ENCODE data around the gene ARHGAP26.

The ARHGAP26 gene

GRCh38 chr5:142931896-142932686, 161.9 kb downstream of the ARHGAP26 start:
- H3K4me3 Mint-ChIP-seq, result no peak overlapping the region
- no peak for ATAC-seq (ENCODE audit: low read depth)

DNA sequence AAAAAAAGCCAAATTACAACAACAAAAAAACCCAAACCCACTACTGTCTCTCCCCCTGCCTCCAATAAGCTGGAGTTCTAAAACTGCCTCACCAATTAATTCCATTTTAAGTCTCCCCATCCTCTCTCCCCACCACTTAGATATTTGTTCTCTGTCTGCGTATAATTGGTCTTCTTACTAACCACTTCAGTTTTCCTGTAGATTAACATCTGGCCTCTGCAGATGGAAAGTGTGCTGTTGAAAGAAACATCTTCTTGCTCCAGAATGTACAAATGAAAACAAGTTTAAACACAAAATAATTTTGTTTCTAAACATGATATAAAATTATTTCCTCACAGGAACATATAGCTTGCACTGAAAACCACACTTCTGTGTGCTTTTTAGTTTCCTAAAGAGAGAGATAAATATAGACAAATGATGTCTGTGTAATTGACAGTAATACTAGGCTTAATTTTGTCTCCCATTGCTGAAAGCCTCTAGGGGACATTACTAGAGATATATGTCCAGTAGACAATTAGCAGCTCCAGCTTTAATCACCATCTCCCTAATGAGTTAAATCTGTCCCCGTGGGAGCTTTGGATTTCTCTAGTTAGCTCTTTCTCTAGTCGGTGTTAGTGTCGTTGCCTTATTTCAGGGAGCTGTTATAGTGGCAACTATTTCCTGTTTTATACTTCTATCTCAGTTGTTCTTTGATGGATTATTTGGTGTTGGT, 164.0 kb downstream of the ARHGAP26 start:
- no peak overlapping the region for H3K4me3 Mint-ChIP-seq
- ATAC-seq (ENCODE audit: low read depth), result no peak
- DNase-seq (ENCODE audit: low spot score in 2 of 2), result no peak
- H3K9me3 Mint-ChIP-seq, result no peaks in the 10 kb centered on the region
- no peaks in the 10 kb centered on the region for H3K27me3 Mint-ChIP-seq
- H3K27ac Mint-ChIP-seq, result no peak overlapping the region
- peaks cover 7% of the 10 kb centered on the region for H3K4me1 Mint-ChIP-seq
- peaks cover 16% of the 10 kb centered on the region for H3K36me3 Mint-ChIP-seq

More at GRCh38 chr5:142931896-142932686, 161.9 kb downstream of the ARHGAP26 start:
- H3K9me3 Mint-ChIP-seq, result no peaks in the 10 kb centered on the region
- no peaks in the 10 kb centered on the region for H3K27me3 Mint-ChIP-seq
- peaks cover 17% of the 10 kb centered on the region for H3K36me3 Mint-ChIP-seq
- H3K27ac Mint-ChIP-seq, result no peak overlapping the region
- H3K4me1 Mint-ChIP-seq, result peaks cover 7% of the 10 kb centered on the region
- DNase-seq (ENCODE audit: low spot score in 2 of 2), result no peak

DNA sequence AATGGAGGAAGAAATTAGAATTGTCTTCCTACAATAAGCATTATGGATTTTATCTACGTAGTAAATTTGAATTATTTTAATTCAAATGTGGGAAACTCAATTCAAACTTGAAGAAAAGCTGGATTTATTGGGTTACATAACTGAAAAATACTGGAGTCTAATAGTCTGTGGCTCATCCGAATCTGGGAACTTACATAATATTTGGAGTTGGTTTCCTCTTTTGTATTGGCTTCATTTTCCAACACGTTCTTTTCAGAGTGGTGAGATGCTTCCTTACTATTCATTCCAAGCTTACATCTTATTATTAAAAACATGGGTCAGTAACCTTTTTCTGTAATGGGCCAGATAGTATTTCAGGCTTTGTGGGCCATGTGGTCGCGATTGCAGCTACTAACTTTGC, 164.8 kb downstream of the ARHGAP26 start:
- ATAC-seq (ENCODE audit: low read depth), result no peak
- no peaks in the 10 kb centered on the region for H3K9me3 Mint-ChIP-seq
- no peak for DNase-seq (ENCODE audit: low spot score in 2 of 2)
- H3K4me3 Mint-ChIP-seq, result no peak overlapping the region
- H3K4me1 Mint-ChIP-seq, result peaks cover 7% of the 10 kb centered on the region
- no peaks in the 10 kb centered on the region for H3K27me3 Mint-ChIP-seq
- H3K36me3 Mint-ChIP-seq, result peaks cover 14% of the 10 kb centered on the region
- no peak overlapping the region for H3K27ac Mint-ChIP-seq

DNA sequence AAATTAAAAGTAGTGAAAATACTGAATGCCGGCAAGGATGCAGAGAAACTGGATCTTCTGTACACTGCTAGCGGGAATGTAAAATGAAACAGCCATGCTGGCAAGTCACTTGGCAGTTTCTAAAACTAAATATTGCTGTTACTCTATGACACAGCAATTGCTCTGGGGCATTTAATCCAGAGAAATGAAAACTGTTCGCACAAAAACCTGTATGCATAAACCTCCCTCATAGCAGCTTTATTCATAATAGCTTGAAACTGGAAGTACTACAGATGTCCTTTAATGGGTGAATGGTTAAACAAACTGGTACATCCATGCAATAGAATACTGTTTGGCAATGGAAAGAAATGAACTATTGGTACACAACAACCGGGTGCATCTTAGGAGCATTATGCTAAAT, 167.2 kb downstream of the ARHGAP26 start:
- H3K9me3 Mint-ChIP-seq, result no peaks in the 10 kb centered on the region
- DNase-seq (ENCODE audit: low spot score in 2 of 2) (no peak), ATAC-seq (ENCODE audit: low read depth) (no peak)
- H3K4me1 Mint-ChIP-seq, result peaks cover 7% of the 10 kb centered on the region
- peaks cover 8% of the 10 kb centered on the region for H3K36me3 Mint-ChIP-seq
- no peak overlapping the region for H3K4me3 Mint-ChIP-seq
- H3K27ac Mint-ChIP-seq, result no peak overlapping the region
- no peaks in the 10 kb centered on the region for H3K27me3 Mint-ChIP-seq

DNA sequence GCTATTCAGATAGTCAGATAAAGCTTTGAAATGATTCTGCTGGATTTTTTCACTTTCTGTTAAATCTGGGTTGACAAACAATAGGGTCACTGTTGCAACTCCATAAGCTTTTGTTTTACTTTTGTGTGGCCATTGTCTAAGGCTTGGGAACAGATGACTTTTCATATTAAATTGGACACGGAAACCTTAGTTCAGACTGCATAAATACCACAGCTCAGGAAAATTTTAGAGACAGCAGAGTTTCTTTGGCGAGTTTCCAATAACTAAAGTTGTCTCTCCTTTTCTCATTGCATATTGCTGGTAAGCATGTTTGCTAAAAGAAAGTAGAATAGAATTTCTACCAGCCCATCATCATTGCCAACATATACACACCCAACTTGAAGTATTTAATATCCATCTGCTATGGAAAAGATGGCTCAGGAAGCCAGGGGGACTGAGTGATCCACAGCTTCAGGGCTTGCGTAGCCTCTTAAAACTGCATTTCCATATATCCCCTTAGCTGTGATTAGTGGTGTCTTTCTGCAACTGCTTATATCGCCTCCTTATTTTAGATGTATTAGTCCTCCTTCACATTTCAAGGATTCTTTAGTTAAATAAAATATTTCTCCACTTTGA, 168.2 kb downstream of the ARHGAP26 start:
- Mint-ChIP-seq H3K36me3 (peaks cover 4% of the 10 kb centered on the region), H3K9me3 (no peaks in the 10 kb centered on the region), H3K4me3 (no peak overlapping the region), H3K27ac (no peak overlapping the region), H3K4me1 (peaks cover 7% of the 10 kb centered on the region), H3K27me3 (no peaks in the 10 kb centered on the region)
- ATAC-seq (ENCODE audit: low read depth) (no peak), DNase-seq (ENCODE audit: low spot score in 2 of 2) (no peak)

- Mint-ChIP-seq H3K36me3 (peaks cover 3% of the 10 kb centered on the region), H3K27me3 (no peaks in the 10 kb centered on the region), H3K27ac (no peak overlapping the region), H3K4me3 (no peak overlapping the region), H3K4me1 (peaks cover 7% of the 10 kb centered on the region), H3K9me3 (no peaks in the 10 kb centered on the region)
- ATAC-seq (ENCODE audit: low read depth), result no peak
- no peak for DNase-seq (ENCODE audit: low spot score in 2 of 2)
These were observed 168.8 kb downstream of the ARHGAP26 start for GRCh38 chr5:142939006-142939405.

DNA sequence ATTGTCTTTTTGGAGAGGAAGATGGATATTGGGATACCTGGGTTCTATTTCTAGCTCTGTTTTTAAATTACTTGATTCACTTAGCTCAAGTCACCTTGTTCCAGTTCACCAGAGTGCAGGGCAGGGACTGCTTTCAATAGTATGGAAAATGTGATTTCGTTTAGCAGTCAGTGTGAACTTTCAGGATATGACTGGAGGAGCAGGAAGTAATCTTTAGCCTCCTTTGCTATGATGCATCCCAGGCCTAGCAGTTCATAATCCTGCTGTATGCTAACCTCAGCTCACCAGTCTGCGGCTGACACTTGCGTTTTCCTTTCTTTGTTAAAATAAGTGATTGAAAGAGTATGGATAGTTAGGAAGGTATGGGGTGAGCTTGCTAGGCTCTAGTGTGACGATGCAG, 169.7 kb downstream of the ARHGAP26 start:
- no peaks in the 10 kb centered on the region for H3K9me3 Mint-ChIP-seq
- H3K4me1 Mint-ChIP-seq, result peaks cover 7% of the 10 kb centered on the region
- peaks cover 2% of the 10 kb centered on the region for H3K36me3 Mint-ChIP-seq
- no peak overlapping the region for H3K4me3 Mint-ChIP-seq
- no peak overlapping the region for H3K27ac Mint-ChIP-seq
- no peaks in the 10 kb centered on the region for H3K27me3 Mint-ChIP-seq
- DNase-seq (ENCODE audit: low spot score in 2 of 2) (no peak), ATAC-seq (ENCODE audit: low read depth) (no peak)

DNA sequence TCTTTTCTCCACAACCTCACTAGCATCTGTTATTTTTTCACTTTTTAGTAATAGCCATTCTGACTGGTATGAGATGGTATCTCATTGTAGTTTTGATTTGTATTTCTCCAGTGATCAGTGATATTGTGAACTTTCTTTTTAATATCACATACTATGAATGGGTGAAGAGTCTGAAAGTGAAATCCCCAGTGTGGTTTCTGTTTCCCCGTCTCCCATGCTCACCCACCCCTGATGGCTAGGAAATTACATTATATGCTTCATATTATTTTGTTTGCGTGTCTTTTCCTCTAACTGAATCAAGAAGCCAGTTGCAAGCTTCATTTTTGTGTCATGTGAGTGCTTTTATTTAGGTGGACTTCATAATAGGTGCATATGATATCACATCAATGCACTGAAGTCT, 171.1 kb downstream of the ARHGAP26 start:
- H3K4me3 Mint-ChIP-seq, result no peak overlapping the region
- ATAC-seq (ENCODE audit: low read depth) (no peak), DNase-seq (ENCODE audit: low spot score in 2 of 2) (no peak)
- no peaks in the 10 kb centered on the region for H3K4me1 Mint-ChIP-seq
- H3K9me3 Mint-ChIP-seq, result no peaks in the 10 kb centered on the region
- no peak overlapping the region for H3K27ac Mint-ChIP-seq
- H3K36me3 Mint-ChIP-seq, result peaks cover 6% of the 10 kb centered on the region
- H3K27me3 Mint-ChIP-seq, result no peaks in the 10 kb centered on the region

- H3K4me1 Mint-ChIP-seq, result no peaks in the 10 kb centered on the region
- H3K27ac Mint-ChIP-seq, result no peak overlapping the region
- no peak for ATAC-seq (ENCODE audit: low read depth)
- DNase-seq (ENCODE audit: low spot score in 2 of 2), result no peak
- no peaks in the 10 kb centered on the region for H3K9me3 Mint-ChIP-seq
- H3K4me3 Mint-ChIP-seq, result no peak overlapping the region
- peaks cover 10% of the 10 kb centered on the region for H3K36me3 Mint-ChIP-seq
- no peaks in the 10 kb centered on the region for H3K27me3 Mint-ChIP-seq
These were observed 172.7 kb downstream of the ARHGAP26 start for GRCh38 chr5:142942901-142943300.

- H3K4me3 Mint-ChIP-seq, result no peak overlapping the region
- DNase-seq (ENCODE audit: low spot score in 2 of 2) (no peak), ATAC-seq (ENCODE audit: low read depth) (no peak)
- no peak overlapping the region for H3K27ac Mint-ChIP-seq
- H3K9me3 Mint-ChIP-seq, result no peaks in the 10 kb centered on the region
- no peaks in the 10 kb centered on the region for H3K4me1 Mint-ChIP-seq
- peaks cover 10% of the 10 kb centered on the region for H3K36me3 Mint-ChIP-seq
- no peaks in the 10 kb centered on the region for H3K27me3 Mint-ChIP-seq
These were observed 174.0 kb downstream of the ARHGAP26 start for GRCh38 chr5:142944140-142944539.

DNA sequence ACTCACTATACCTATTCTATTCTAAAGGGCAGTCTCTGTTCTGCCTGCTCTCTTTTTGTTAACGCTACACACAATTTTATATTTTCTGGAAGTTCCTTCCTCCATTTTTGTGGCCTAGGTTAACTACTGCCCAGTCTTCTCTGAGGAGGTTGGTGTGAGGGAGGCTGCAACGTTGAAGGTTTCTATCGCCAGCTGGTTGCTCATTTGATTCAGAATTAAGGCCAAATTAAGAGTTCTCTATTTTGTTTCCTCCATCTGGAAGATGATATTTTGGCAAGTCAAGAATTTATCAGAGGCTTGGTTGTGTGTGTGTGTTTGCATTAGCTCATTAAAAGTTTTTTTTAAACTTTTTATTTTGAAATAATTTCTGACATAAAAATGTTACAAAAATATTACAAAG, 175.1 kb downstream of the ARHGAP26 start:
- Mint-ChIP-seq H3K4me3 (no peak overlapping the region), H3K4me1 (peaks cover 3% of the 10 kb centered on the region), H3K36me3 (peaks cover 12% of the 10 kb centered on the region), H3K27ac (no peak overlapping the region), H3K27me3 (no peaks in the 10 kb centered on the region), H3K9me3 (no peaks in the 10 kb centered on the region)
- ATAC-seq (ENCODE audit: low read depth), result no peak
- DNase-seq (ENCODE audit: low spot score in 2 of 2), result no peak

DNA sequence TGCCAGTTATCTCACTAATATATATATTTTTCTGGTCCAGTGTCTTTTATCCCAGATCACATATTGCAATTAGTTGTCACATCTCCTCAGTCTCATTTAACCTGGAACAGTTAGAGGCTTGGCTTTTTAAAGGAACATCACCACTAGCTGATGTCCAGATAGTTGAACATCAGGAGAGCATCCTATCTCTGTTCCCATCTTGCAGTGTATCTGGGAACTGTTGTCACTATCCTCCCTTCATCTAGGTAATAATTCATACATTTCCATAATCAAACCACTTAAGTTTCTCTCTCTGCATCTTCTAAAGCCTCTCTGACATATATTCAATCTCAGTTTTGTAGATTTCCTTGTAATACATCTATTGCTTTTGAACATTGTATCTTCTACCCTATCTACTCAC, 175.7 kb downstream of the ARHGAP26 start:
- no peak overlapping the region for H3K4me3 Mint-ChIP-seq
- H3K27me3 Mint-ChIP-seq, result no peaks in the 10 kb centered on the region
- H3K36me3 Mint-ChIP-seq, result peaks cover 10% of the 10 kb centered on the region
- no peak for DNase-seq (ENCODE audit: low spot score in 2 of 2)
- no peak for ATAC-seq (ENCODE audit: low read depth)
- no peak overlapping the region for H3K27ac Mint-ChIP-seq
- H3K4me1 Mint-ChIP-seq, result peaks cover 3% of the 10 kb centered on the region
- H3K9me3 Mint-ChIP-seq, result no peaks in the 10 kb centered on the region

DNA sequence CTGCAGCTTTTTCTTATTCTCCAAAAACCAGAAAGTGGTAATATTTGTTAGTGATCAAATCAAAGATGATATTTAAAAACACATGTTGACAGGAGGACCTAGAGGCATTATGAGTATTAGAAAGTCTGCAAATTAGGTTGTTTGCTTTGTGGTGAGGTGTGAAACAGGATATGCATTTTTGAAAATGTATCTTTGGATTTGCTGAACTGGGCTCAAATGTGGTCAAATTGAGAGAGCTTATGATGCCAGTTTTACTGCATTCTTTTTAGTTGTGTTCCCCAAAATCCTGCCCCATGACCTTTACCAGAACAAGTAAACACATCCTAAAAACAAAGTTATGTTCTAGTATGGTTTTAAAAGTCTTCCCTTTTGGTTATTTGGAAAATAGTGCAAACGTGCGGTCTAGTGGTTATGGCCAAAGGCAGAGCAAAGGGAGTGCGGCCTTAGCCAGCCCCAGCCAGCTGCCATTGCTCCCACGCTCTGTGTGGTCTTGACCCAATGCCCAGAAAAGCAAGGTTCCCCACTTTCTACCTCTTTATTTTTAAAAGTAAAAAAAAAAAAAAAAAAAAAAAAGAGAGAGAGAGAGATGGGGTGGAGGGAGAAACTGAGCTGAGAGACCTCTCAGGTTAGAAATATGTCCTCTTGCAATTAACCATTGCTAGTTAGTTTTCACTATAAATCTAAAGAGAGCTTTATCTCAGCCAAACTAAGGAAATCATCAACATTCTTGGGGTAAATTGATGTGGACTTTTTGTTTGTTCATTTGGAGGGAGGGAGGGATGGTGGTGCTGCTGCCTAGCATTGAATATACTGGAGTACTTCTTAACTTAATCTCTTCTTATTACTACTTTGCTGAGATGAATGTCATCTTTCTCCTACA, 176.6 kb downstream of the ARHGAP26 start:
- ATAC-seq (ENCODE audit: low read depth) (no peak), DNase-seq (ENCODE audit: low spot score in 2 of 2) (no peak)
- Mint-ChIP-seq H3K36me3 (peaks cover 10% of the 10 kb centered on the region), H3K27me3 (no peaks in the 10 kb centered on the region), H3K27ac (no peak overlapping the region), H3K4me1 (peaks cover 3% of the 10 kb centered on the region), H3K4me3 (no peak overlapping the region), H3K9me3 (no peaks in the 10 kb centered on the region)

DNA sequence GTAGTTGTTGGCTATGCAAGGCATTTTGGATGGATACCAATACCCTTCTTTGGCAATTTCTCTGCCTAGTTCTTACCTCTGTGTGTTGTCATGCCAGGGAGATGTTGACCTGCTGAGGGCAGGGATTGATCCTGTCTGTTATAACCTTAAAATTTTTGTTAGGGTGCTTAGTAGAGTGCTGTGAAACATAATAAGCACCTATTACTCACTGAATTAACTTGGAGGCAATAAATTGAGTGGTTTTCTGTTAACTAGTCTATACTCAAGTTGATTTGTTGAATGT, 177.2 kb downstream of the ARHGAP26 start:
- H3K27me3 Mint-ChIP-seq, result no peaks in the 10 kb centered on the region
- no peak overlapping the region for H3K27ac Mint-ChIP-seq

More for the DNA sequence above, 177.2 kb downstream of the ARHGAP26 start:
- Mint-ChIP-seq H3K4me3 (no peak overlapping the region), H3K4me1 (peaks cover 3% of the 10 kb centered on the region), H3K9me3 (no peaks in the 10 kb centered on the region), H3K36me3 (peaks cover 10% of the 10 kb centered on the region)
- no peak for DNase-seq (ENCODE audit: low spot score in 2 of 2)
- ATAC-seq (ENCODE audit: low read depth), result no peak
